Neural cell (in vitro differentiated cells): Measurements from ENCODE around the gene ACBD6. TPM values are rescaled to one million over a fixed set of nuclear protein-coding genes. Genes with fewer than 3 reads are reported as not detected.
A peak's percentile ranks its signal among the peaks of the same experiment; 100 is the strongest.

ENCODE experiments used
- H2AFZ ChIP-seq: fragments of 200-600, 300-800 bp; sonication (generic), shearing (Covaris generic); 2 replicates; pipeline ENCODE4 v1.6.0; 2014; ENCODE audit warnings: low read depth, mild to moderate bottlenecking, antibody characterized with exemption, low read length, moderate library complexity
- H3F3A ChIP-seq: fragments of 200-600 bp; shearing (Covaris generic); 2 replicates; pipeline ENCODE4 v1.6.1; 2016; ENCODE audit warnings: mild to moderate bottlenecking, moderate library complexity, mixed read lengths, antibody characterized with exemption, low read length; ENCODE audit not compliant: insufficient read depth, poor library complexity, severe bottlenecking
- H3K27ac ChIP-seq: fragments of 200-600, 300-800 bp; sonication (generic), shearing (Covaris generic); 2 replicates; pipeline ENCODE4 v1.5.1; 2014; ENCODE audit warnings: mild to moderate bottlenecking, low read length, moderate library complexity
- H3K27me3 ChIP-seq: fragments of 300-800, 200-600 bp; sonication (generic), shearing (Covaris generic); 2 replicates; pipeline ENCODE4 v1.6.0; 2014; ENCODE audit warnings: mild to moderate bottlenecking, low read depth, low read length, moderate library complexity; ENCODE audit not compliant: insufficient read depth
- H3K36me3 ChIP-seq: fragments of 300-800, 200-600 bp; sonication (generic), shearing (Covaris generic); 2 replicates; pipeline ENCODE4 v1.5.1; 2014; ENCODE audit warnings: mild to moderate bottlenecking, antibody characterized with exemption, low read length, moderate library complexity; ENCODE audit not compliant: insufficient read depth
- H3K4me2 ChIP-seq: fragments of 300-800, 200-600 bp; sonication (generic), shearing (Covaris generic); 2 replicates; pipeline ENCODE4 v1.6.0; 2014; ENCODE audit warnings: mild to moderate bottlenecking, low read length
- H3K4me3 ChIP-seq: fragments of 300-800, 200-600 bp; sonication (generic), shearing (Covaris generic); 2 replicates; pipeline ENCODE4 v1.5.1; 2014; ENCODE audit warnings: mild to moderate bottlenecking, low read length, moderate library complexity
- H3K79me2 ChIP-seq: fragments of 200-600 bp; shearing (Covaris generic); replicated peaks from 2 replicates; pipeline ENCODE4 v1.6.0; 2014; ENCODE audit warnings: mild to moderate bottlenecking, low read length, moderate library complexity; ENCODE audit not compliant: insufficient read depth
- H3K9ac ChIP-seq: fragments of 300-800, 200-600 bp; sonication (generic), shearing (Covaris generic); 2 replicates; pipeline ENCODE4 v1.6.1; 2016; ENCODE audit warnings: mild to moderate bottlenecking, low read length, mixed read lengths
- H3K9me2 ChIP-seq: fragments of 200-600 bp; shearing (Covaris generic); 2 replicates; pipeline ENCODE4 v1.6.1; 2016; ENCODE audit warnings: mild to moderate bottlenecking, low read length, mixed read lengths; ENCODE audit not compliant: insufficient read depth
- H3K9me3 ChIP-seq: fragments of 200-600, 300-800 bp; sonication (generic), shearing (Covaris generic); 2 replicates; pipeline ENCODE4 v1.6.1; 2016; ENCODE audit warnings: mild to moderate bottlenecking, mixed run types, low read length, moderate library complexity, mixed read lengths
- H4K20me1 ChIP-seq: fragments of 200-600 bp; shearing (Covaris generic); 2 replicates; pipeline ENCODE4 v1.6.1; 2016; ENCODE audit warnings: mild to moderate bottlenecking, mixed run types; ENCODE audit not compliant: insufficient read depth
- EP300 ChIP-seq: fragments of 450-650 bp; conservative IDR thresholded peaks from 2 replicates; pipeline ENCODE4 v1.6.1; 2014; ENCODE audit warnings: antibody characterized with exemption, mild to moderate bottlenecking, moderate library complexity; ENCODE audit not compliant: poor library complexity, severe bottlenecking
- EZH2 ChIP-seq: fragments of 200-600, 300-800 bp; shearing (Covaris generic), sonication (generic); IDR thresholded peaks from 2 replicates; pipeline ENCODE4 v1.6.1; 2014; ENCODE audit warnings: antibody characterized with exemption, low read length, borderline replicate concordance, mild to moderate bottlenecking; ENCODE audit not compliant: insufficient read depth, poor library complexity, severe bottlenecking
- MXI1 ChIP-seq: fragments of 450-650 bp; conservative IDR thresholded peaks from 2 replicates; pipeline ENCODE4 v1.6.1; 2014; ENCODE audit warnings: antibody characterized with exemption, mild to moderate bottlenecking; ENCODE audit not compliant: poor library complexity, severe bottlenecking
- POLR2AphosphoS5 ChIP-seq: IDR thresholded peaks from 2 replicates; pipeline ENCODE4 v1.6.1; 2012
- RAD21 ChIP-seq: fragments of 450-650 bp; conservative IDR thresholded peaks from 2 replicates; pipeline ENCODE4 v1.6.1; 2014; ENCODE audit warnings: antibody characterized with exemption, mild to moderate bottlenecking, moderate library complexity
- SMC3 ChIP-seq: fragments of 450-650 bp; conservative IDR thresholded peaks from 2 replicates; pipeline ENCODE4 v1.6.1; 2014; ENCODE audit warnings: antibody characterized with exemption, mild to moderate bottlenecking, moderate library complexity; ENCODE audit not compliant: poor library complexity
- TAF1 ChIP-seq: IDR thresholded peaks from 2 replicates; pipeline ENCODE4 v1.6.1; 2012; ENCODE audit warnings: low read depth
- polyA plus RNA-seq: library from polyadenylated mRNA; depleted of rRNA; stranded (reverse); fragments of >200 nt; gene quantifications from 2 replicates; pipeline ENCODE4 v1.2.3, GENCODE V29; 2014
- TF ChIP-seq, protein P1 (sequence below): fragments of 450-650 bp; IDR thresholded peaks from 2 replicates; pipeline ENCODE4 v1.5.1; 2014; ENCODE audit warnings: antibody characterized with exemption, mild to moderate bottlenecking, moderate library complexity; ENCODE audit not compliant: poor library complexity, severe bottlenecking
- TF ChIP-seq, protein P2 (sequence below): IDR thresholded peaks from 2 replicates; pipeline ENCODE4 v1.6.1; 2012; ENCODE audit warnings: borderline replicate concordance

ACBD6 gene
- polyA plus RNA-seq, 1 donor from 2014 or later = 92.4 TPM

DNA sequence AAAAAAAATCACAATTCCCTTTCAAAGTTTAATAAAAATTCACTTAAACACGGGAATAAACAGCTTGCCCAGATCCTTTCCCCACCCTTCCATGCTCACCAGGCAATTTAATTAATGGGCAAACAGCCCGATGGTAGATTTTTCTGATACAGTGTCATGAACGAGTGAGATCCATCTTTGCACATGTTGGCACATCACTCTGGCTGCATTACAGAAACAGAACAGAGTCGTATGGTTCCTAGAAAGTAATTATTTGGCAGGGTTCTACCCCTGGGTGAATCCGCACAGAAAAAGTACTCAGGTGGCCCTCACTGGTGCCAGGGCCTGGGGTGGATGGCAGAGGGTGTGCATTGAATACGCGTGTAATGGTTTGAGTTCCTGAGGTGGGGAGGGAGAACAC lies 31.8 kb upstream of the ACBD6 start:
- no peak overlapping the region for H3K4me3 ChIP-seq
- H2AFZ ChIP-seq = no peak overlapping the region

GRCh38 chr1:180533266-180533987 lies 31.1 kb upstream of the ACBD6 start:
- no peaks in the 10 kb centered on the region for H3K36me3 ChIP-seq
- peak overlapping the region; percentile 36 for H2AFZ ChIP-seq
- H3K4me2 ChIP-seq = no peak overlapping the region
- TF ChIP-seq TAF1 = no peak
- TF ChIP-seq SMC3 = peak; percentile 97
- TF ChIP-seq, protein P1, sequence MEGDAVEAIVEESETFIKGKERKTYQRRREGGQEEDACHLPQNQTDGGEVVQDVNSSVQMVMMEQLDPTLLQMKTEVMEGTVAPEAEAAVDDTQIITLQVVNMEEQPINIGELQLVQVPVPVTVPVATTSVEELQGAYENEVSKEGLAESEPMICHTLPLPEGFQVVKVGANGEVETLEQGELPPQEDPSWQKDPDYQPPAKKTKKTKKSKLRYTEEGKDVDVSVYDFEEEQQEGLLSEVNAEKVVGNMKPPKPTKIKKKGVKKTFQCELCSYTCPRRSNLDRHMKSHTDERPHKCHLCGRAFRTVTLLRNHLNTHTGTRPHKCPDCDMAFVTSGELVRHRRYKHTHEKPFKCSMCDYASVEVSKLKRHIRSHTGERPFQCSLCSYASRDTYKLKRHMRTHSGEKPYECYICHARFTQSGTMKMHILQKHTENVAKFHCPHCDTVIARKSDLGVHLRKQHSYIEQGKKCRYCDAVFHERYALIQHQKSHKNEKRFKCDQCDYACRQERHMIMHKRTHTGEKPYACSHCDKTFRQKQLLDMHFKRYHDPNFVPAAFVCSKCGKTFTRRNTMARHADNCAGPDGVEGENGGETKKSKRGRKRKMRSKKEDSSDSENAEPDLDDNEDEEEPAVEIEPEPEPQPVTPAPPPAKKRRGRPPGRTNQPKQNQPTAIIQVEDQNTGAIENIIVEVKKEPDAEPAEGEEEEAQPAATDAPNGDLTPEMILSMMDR = peak; percentile 96
- no peak for TF ChIP-seq POLR2AphosphoS5
- peak; percentile 28 for TF ChIP-seq EP300
- no peak for TF ChIP-seq MXI1
- TF ChIP-seq RAD21 = peak; percentile 98
- TF ChIP-seq, protein P2, sequence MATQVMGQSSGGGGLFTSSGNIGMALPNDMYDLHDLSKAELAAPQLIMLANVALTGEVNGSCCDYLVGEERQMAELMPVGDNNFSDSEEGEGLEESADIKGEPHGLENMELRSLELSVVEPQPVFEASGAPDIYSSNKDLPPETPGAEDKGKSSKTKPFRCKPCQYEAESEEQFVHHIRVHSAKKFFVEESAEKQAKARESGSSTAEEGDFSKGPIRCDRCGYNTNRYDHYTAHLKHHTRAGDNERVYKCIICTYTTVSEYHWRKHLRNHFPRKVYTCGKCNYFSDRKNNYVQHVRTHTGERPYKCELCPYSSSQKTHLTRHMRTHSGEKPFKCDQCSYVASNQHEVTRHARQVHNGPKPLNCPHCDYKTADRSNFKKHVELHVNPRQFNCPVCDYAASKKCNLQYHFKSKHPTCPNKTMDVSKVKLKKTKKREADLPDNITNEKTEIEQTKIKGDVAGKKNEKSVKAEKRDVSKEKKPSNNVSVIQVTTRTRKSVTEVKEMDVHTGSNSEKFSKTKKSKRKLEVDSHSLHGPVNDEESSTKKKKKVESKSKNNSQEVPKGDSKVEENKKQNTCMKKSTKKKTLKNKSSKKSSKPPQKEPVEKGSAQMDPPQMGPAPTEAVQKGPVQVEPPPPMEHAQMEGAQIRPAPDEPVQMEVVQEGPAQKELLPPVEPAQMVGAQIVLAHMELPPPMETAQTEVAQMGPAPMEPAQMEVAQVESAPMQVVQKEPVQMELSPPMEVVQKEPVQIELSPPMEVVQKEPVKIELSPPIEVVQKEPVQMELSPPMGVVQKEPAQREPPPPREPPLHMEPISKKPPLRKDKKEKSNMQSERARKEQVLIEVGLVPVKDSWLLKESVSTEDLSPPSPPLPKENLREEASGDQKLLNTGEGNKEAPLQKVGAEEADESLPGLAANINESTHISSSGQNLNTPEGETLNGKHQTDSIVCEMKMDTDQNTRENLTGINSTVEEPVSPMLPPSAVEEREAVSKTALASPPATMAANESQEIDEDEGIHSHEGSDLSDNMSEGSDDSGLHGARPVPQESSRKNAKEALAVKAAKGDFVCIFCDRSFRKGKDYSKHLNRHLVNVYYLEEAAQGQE = peak; percentile 39
- no peaks in the 10 kb centered on the region for H3F3A ChIP-seq
- H3K27ac ChIP-seq = peak overlapping the region; percentile 67
- no peaks in the 10 kb centered on the region for H3K79me2 ChIP-seq
- H3K9me3 ChIP-seq = no peaks in the 10 kb centered on the region
- no peak overlapping the region for H3K4me3 ChIP-seq
- H3K27me3 ChIP-seq = no peaks in the 10 kb centered on the region
- no peaks in the 10 kb centered on the region for H3K9me2 ChIP-seq
- H4K20me1 ChIP-seq = no peaks in the 10 kb centered on the region
- H3K9ac ChIP-seq = peak overlapping the region; percentile 42

More for the DNA sequence above, 31.8 kb upstream of the ACBD6 start:
- no peak overlapping the region for H3K4me2 ChIP-seq
- H3K9me3 ChIP-seq = no peaks in the 10 kb centered on the region
- H3K36me3 ChIP-seq = no peaks in the 10 kb centered on the region
- no peaks in the 10 kb centered on the region for H4K20me1 ChIP-seq
- no peak overlapping the region for H3K9ac ChIP-seq
- no peaks in the 10 kb centered on the region for H3K79me2 ChIP-seq
- peak overlapping the region; percentile 67 for H3K27ac ChIP-seq
- H3K27me3 ChIP-seq = no peaks in the 10 kb centered on the region
- H3F3A ChIP-seq = no peaks in the 10 kb centered on the region
- no peaks in the 10 kb centered on the region for H3K9me2 ChIP-seq
- TF ChIP-seq RAD21 (no peak), EZH2 (no peak), EP300 (no peak), POLR2AphosphoS5 (no peak), TAF1 (no peak), MXI1 (no peak)
- TF ChIP-seq, protein P1 = no peak
